Trophoblast cell (in vitro differentiated cells and primary cell): ENCODE data around the gene ADGRG3.

Experiments used
- DNase-seq, 2 donors: peaks; one replicate each; pipeline ENCODE4 v3.0.0-alpha.2; 2016
- H2AFZ ChIP-seq: 2 replicates; pipeline ENCODE4 v1.6.1; 2013; ENCODE audit warnings: low read length, moderate library complexity, mild to moderate bottlenecking; ENCODE audit not compliant: insufficient read depth, poor library complexity
- H2AK5ac ChIP-seq: 2 replicates; pipeline ENCODE4 v1.6.1; 2013; ENCODE audit warnings: mild to moderate bottlenecking, low read length
- H2BK120ac ChIP-seq: 2 replicates; pipeline ENCODE4 v1.6.1; 2013; ENCODE audit warnings: low read length, mild to moderate bottlenecking, moderate library complexity; ENCODE audit not compliant: insufficient read depth, poor library complexity
- H2BK12ac ChIP-seq: 2 replicates; pipeline ENCODE4 v1.6.1; 2013; ENCODE audit warnings: mild to moderate bottlenecking, low read length, moderate library complexity
- H2BK5ac ChIP-seq: 2 replicates; pipeline ENCODE4 v1.6.1; 2013; ENCODE audit warnings: low read length, low read depth, moderate library complexity, mild to moderate bottlenecking; ENCODE audit not compliant: poor library complexity
- H3K14ac ChIP-seq: 2 replicates; pipeline ENCODE4 v1.6.1; 2013; ENCODE audit warnings: mild to moderate bottlenecking, low read length
- H3K18ac ChIP-seq: 2 replicates; pipeline ENCODE4 v1.6.1; 2013; ENCODE audit warnings: mild to moderate bottlenecking, low read length
- H3K23ac ChIP-seq: 2 replicates; pipeline ENCODE4 v1.6.1; 2013; ENCODE audit warnings: low read length
- H3K27ac ChIP-seq: 2 replicates; pipeline ENCODE4 v1.5.1; 2013; ENCODE audit warnings: low read depth, mild to moderate bottlenecking, inconsistent platforms, low read length, moderate library complexity
- H3K27me3 ChIP-seq: 2 replicates; pipeline ENCODE4 v1.6.1; 2013; ENCODE audit warnings: inconsistent platforms, mild to moderate bottlenecking, low read length, moderate library complexity; ENCODE audit not compliant: insufficient read depth
- H3K36me3 ChIP-seq, 2 experiments: 1 replicate in 1 of 2; 2 replicates in 1 of 2; pipeline ENCODE4 v1.6.1; 2013; ENCODE audit warnings: low read length in 2 of 2, mild to moderate bottlenecking in 2 of 2, moderate library complexity in 1 of 2; ENCODE audit not compliant: insufficient read depth in 2 of 2, control insufficient read depth in 1 of 2
- H3K4ac ChIP-seq: 2 replicates; pipeline ENCODE4 v1.6.1; 2013; ENCODE audit warnings: low read depth, mild to moderate bottlenecking, low read length, moderate library complexity
- H3K4me1 ChIP-seq, 2 experiments: 1 replicate in 1 of 2; 2 replicates in 1 of 2; pipeline ENCODE4 v1.6.1; 2013; ENCODE audit warnings: low read length in 2 of 2, mild to moderate bottlenecking in 2 of 2, moderate library complexity in 1 of 2; ENCODE audit not compliant: insufficient read depth in 2 of 2, control insufficient read depth in 1 of 2
- H3K4me2 ChIP-seq: 2 replicates; pipeline ENCODE4 v1.6.1; 2013; ENCODE audit warnings: inconsistent platforms, mild to moderate bottlenecking, low read length, moderate library complexity
- H3K4me3 ChIP-seq: 2 replicates; pipeline ENCODE4 v1.5.1; 2013; ENCODE audit warnings: mild to moderate bottlenecking, low read depth, low read length, inconsistent platforms
- H3K79me1 ChIP-seq: one replicate; pipeline ENCODE4 v1.6.1; 2013; ENCODE audit warnings: low read length
- H3K79me2 ChIP-seq: 2 replicates; pipeline ENCODE4 v1.6.1; 2013; ENCODE audit warnings: low read length, mild to moderate bottlenecking; ENCODE audit not compliant: control insufficient read depth, insufficient read depth, poor library complexity
- H3K9ac ChIP-seq: 2 replicates; pipeline ENCODE4 v1.6.1; 2013; ENCODE audit warnings: mild to moderate bottlenecking, low read length
- H3K9me3 ChIP-seq: 2 replicates; pipeline ENCODE4 v1.6.1; 2013; ENCODE audit warnings: low read depth, mild to moderate bottlenecking, control low read depth, inconsistent platforms, low read length; ENCODE audit not compliant: insufficient read depth
- H4K12ac ChIP-seq: 2 replicates; pipeline ENCODE4 v1.6.1; 2013; ENCODE audit warnings: low read depth, mild to moderate bottlenecking, low read length, moderate library complexity
- H4K8ac ChIP-seq: 2 replicates; pipeline ENCODE4 v1.6.1; 2013; ENCODE audit warnings: low read depth, mild to moderate bottlenecking, low read length, moderate library complexity
- H4K91ac ChIP-seq: one replicate; pipeline ENCODE4 v1.6.1; 2013; ENCODE audit warnings: low read depth, mild to moderate bottlenecking, low read length, moderate library complexity
- WGBS: extraction: QIAGEN DNeasy Blood & Tissue Kit; methylation state at CpG from one replicate; pipeline ENCODE4 v1.1.7; 2013; ENCODE audit warnings: missing lambda C conversion rate; ENCODE audit not compliant: insufficient read length, insufficient coverage; ENCODE audit errors: extremely low coverage; 5-methylcytosine and 5-hydroxymethylcytosine counted together

ADGRG3 gene

DNA sequence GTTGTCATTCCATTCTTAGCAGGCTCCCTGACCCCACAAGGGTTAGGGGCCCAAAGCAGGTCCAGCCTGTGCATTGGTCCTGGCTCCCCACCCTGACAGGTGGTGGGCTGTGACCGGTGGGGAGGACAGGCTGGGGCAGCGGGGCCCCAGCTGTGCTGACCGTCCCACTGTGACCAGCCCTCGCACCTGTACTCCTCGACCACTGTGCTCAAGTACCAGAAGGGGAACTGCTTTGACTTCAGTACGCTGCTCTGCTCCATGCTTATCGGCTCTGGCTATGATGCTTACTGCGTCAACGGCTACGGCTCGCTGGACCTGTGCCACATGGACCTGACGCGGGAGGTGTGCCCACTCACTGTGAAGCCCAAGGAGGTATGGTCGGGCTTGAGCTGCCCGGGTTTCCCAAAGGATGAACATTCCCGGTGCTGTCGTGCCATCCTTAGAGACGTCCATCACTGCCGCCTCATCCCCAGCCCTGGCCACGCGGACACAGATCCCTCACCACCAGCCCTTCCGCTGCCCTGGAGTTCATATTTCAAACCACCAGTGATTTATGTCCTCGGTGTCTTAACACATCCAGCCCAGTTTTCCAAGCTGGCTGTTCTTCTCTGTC, 33.8 kb downstream of the ADGRG3 start:
- Histone ChIP-seq H4K12ac (no peak overlapping the region), H3K27me3 (no peaks in the 10 kb centered on the region), H4K91ac (peak overlapping the region; percentile 7), H2BK120ac (no peak overlapping the region), H3K18ac (no peak overlapping the region), H3K79me2 (no peaks in the 10 kb centered on the region), H3K9me3 (peaks cover 9% of the 10 kb centered on the region), H2AK5ac (no peak overlapping the region), H3K27ac (peak overlapping the region; percentile 35), H2BK5ac (no peak overlapping the region), H3K23ac (no peak overlapping the region), H4K8ac (no peak overlapping the region), H3K36me3 (no peaks in the 10 kb centered on the region), H3K4me1 (peaks cover 17 to 19% of the 10 kb centered on the region in 2 experiments), H3K4ac (no peak overlapping the region), H2AFZ (no peak overlapping the region), H3K4me3 (peak overlapping the region; percentile 38), H3K4me2 (no peak overlapping the region), H3K79me1 (peaks cover 3% of the 10 kb centered on the region), H2BK12ac (no peak overlapping the region), H3K9ac (peak overlapping the region; percentile 15), H3K14ac (no peak overlapping the region)
- no CpG with 5 or more reads among the region's 23 CpGs for WGBS
- no peak for DNase-seq

DNA sequence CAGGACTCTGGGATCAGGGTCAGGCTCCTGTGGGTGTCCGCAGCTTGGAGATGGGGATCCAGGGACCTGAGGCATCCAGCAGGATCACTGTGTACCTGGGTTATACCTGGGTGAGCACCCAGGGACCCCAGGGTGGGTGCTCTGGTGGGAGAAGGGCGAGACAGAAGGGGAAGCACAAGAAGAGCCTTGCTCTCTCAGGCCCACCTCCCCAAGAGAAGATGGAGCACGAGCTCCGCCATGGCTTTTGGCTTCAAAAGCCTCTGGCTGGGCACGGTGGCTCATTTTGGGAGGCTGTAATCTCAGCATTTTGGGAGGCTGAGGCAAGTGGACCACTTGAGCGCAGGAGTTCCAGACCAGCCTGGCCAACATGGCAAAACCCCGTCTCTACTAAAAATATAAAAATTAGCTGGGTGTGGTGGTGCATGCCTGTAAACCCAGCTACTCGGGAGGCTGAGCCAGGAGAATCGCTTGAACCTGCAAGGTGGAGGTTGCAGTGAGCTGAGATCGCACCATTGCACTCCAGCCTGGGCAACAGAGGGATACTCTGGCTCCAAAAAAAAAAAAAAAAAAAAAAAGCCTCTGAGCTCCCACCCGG, 35.4 kb downstream of the ADGRG3 start:
- Histone ChIP-seq H3K4me1 (peaks cover 17 to 19% of the 10 kb centered on the region in 2 experiments), H3K9me3 (peaks cover 9% of the 10 kb centered on the region), H3K4ac (no peak overlapping the region), H2BK5ac (no peak overlapping the region), H2BK120ac (no peak overlapping the region), H3K27ac (no peak overlapping the region), H3K27me3 (no peaks in the 10 kb centered on the region), H4K8ac (no peak overlapping the region), H3K79me2 (no peaks in the 10 kb centered on the region), H4K12ac (no peak overlapping the region), H3K18ac (no peak overlapping the region), H2AK5ac (no peak overlapping the region), H3K9ac (no peak overlapping the region), H3K79me1 (peaks cover 3% of the 10 kb centered on the region), H3K4me2 (no peak overlapping the region), H3K4me3 (no peak overlapping the region), H2BK12ac (no peak overlapping the region), H2AFZ (no peak overlapping the region), H3K14ac (no peak overlapping the region), H3K36me3 (no peaks in the 10 kb centered on the region), H4K91ac (no peak overlapping the region), H3K23ac (no peak overlapping the region)
- WGBS: no CpG with 5 or more reads among the region's 11 CpGs
- no peak for DNase-seq

DNA sequence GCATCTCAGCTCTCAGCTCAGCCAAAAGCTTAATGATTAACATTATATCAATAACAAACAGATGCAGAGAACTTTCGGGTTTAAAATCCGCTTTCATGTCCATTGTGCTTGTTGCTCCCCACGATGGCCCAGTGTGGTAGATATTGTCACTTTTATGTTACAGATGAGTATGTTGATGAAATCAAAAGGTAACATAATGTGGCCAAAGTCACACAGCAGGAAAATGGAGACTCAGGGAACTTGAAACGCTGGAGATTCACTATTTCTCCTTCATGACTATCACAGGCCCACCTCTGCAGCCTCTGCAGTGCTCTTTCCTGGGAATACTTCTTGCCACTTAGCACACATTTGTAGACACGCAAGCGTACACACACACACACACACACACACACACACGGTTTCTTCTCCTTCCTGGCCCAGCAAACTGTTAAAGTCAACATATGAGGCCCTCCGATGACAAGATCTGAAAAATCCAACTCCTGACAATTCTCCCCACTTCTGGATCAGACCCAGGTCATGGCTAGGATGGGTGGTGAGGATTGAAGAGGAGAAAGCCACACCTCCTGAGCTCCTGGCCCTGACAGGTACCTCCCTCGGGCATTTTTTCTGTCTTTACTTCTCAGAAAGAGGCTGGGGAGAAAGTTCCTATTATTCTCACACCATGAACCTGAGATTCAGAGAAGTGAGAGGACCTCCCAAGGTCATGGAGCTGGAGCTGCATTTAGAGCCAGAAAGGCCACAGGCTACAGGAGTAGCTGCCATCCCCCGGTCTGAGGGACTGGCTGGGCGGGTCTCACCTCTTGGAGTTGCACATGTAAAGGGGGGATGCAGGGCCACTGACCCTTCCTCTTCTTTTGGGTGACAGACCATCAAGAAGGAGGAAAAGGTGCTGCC, 36.2 kb downstream of the ADGRG3 start:
- no peak overlapping the region for H4K91ac ChIP-seq
- H3K4me3 ChIP-seq: no peak overlapping the region
- no CpG with 5 or more reads among the region's 11 CpGs for WGBS
- no peak overlapping the region for H3K23ac ChIP-seq
- H3K18ac ChIP-seq: no peak overlapping the region
- H3K4me2 ChIP-seq: no peak overlapping the region
- H2BK12ac ChIP-seq: no peak overlapping the region
- peaks cover 3% of the 10 kb centered on the region for H3K79me1 ChIP-seq
- H3K4me1 ChIP-seq: peaks cover 17 to 19% of the 10 kb centered on the region in 2 experiments
- no peak for DNase-seq
- H2AFZ ChIP-seq: no peak overlapping the region
- H4K12ac ChIP-seq: no peak overlapping the region
- no peak overlapping the region for H3K4ac ChIP-seq
- H2BK5ac ChIP-seq: no peak overlapping the region
- H3K27me3 ChIP-seq: no peaks in the 10 kb centered on the region
- no peak overlapping the region for H2AK5ac ChIP-seq
- no peak overlapping the region for H2BK120ac ChIP-seq
- no peak overlapping the region for H3K27ac ChIP-seq
- no peaks in the 10 kb centered on the region for H3K79me2 ChIP-seq
- H3K9me3 ChIP-seq: peaks cover 9% of the 10 kb centered on the region
- H3K9ac ChIP-seq: no peak overlapping the region
- H3K36me3 ChIP-seq: no peaks in the 10 kb centered on the region
- H4K8ac ChIP-seq: no peak overlapping the region
- no peak overlapping the region for H3K14ac ChIP-seq

DNA sequence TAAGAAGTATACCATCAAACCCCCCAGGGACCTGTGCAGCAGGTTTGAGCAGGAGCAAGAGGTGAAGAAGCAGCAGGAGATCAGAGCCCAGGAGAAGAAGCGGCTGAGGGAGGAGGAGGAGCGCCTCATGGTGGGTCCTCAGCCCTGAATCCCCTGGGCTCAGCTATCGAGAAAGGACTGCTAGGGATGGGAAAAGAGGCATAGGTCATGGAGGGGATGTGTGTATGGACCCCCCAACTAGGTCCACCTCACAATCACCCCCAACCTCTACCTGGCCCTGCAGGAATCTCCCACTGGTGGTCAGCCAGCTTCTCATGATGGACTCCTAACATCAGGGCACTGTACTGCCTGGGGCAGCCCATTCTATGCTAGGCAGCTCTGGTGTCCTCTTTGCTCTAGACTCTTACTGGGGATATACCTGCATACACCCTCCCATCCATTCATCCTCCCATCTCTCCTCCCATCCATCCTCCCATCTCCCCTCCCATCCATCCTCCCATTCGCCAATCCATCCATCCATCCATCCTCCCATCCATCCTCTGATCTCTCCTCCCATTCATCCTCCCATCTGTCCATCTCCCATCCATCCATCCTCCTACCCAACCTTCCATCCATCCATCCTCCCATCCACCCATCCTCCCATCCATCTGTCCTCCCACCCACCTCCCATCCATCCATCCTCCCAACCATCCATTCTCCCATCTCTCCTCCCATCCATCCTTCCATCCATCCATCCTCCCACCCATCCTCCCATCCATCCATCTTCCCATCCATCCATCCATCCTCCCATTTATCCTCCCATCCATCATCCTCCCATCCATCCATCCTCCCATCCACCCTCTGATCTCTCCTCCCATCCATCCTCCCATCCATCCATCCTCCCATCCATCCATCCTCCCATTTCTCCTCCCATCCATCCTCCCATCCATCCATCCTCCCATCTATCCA, 37.1 kb downstream of the ADGRG3 start:
- Histone ChIP-seq H3K27ac (no peak overlapping the region), H3K23ac (no peak overlapping the region), H4K91ac (no peak overlapping the region), H2AFZ (no peak overlapping the region), H3K4me1 (peaks cover 10 to 14% of the 10 kb centered on the region in 2 experiments), H2BK120ac (no peak overlapping the region), H3K9ac (no peak overlapping the region), H2AK5ac (no peak overlapping the region), H3K4me3 (no peak overlapping the region), H3K36me3 (no peaks in the 10 kb centered on the region), H3K4ac (no peak overlapping the region), H2BK5ac (no peak overlapping the region), H4K12ac (no peak overlapping the region), H3K18ac (no peak overlapping the region), H3K14ac (no peak overlapping the region), H3K79me2 (no peaks in the 10 kb centered on the region), H3K27me3 (no peaks in the 10 kb centered on the region), H3K79me1 (no peaks in the 10 kb centered on the region), H3K9me3 (peaks cover 9% of the 10 kb centered on the region), H3K4me2 (no peak overlapping the region), H4K8ac (no peak overlapping the region), H2BK12ac (no peak overlapping the region)
- no peak for DNase-seq
- WGBS: 100% methylated on average over 1 of the region's 4 CpGs
